H9 (cell line): ENCODE results near the gene FGB. TPM values are rescaled to one million over a fixed set of nuclear protein-coding genes. Genes with fewer than 3 reads are reported as not detected.

Experiments
- DNase-seq: peaks from one replicate; pipeline ENCODE4 v3.0.0-alpha.2; 2017
- H2AFZ ChIP-seq: one replicate; pipeline ENCODE4 v1.6.1; 2013; ENCODE audit warnings: mild to moderate bottlenecking, low read length, control low read depth, moderate library complexity
- H2AK5ac ChIP-seq: 2 replicates; pipeline ENCODE4 v1.6.1; 2013; ENCODE audit warnings: low read length, control low read depth, mixed read lengths; ENCODE audit not compliant: insufficient read length
- H2BK120ac ChIP-seq: one replicate; pipeline ENCODE4 v1.6.1; 2013; ENCODE audit warnings: low read depth, mild to moderate bottlenecking, low read length, control low read depth, inconsistent platforms; ENCODE audit not compliant: poor library complexity, severe bottlenecking
- H2BK12ac ChIP-seq: 2 replicates; pipeline ENCODE4 v1.6.1; 2013; ENCODE audit warnings: low read length, control low read depth, mixed read lengths, low read depth; ENCODE audit not compliant: insufficient read length
- H2BK15ac ChIP-seq: 2 replicates; pipeline ENCODE4 v1.6.1; 2013; ENCODE audit warnings: low read depth, low read length, control low read depth
- H2BK20ac ChIP-seq: one replicate; pipeline ENCODE4 v1.6.1; 2013; ENCODE audit warnings: low read depth, mild to moderate bottlenecking, low read length, control low read depth, inconsistent platforms; ENCODE audit not compliant: poor library complexity, severe bottlenecking
- H2BK5ac ChIP-seq: 2 replicates; pipeline ENCODE4 v1.6.1; 2013; ENCODE audit warnings: low read length, control low read depth, mixed read lengths; ENCODE audit not compliant: insufficient read length
- H3K14ac ChIP-seq: 2 replicates; pipeline ENCODE4 v1.6.1; 2013; ENCODE audit warnings: low read length, control low read depth; ENCODE audit not compliant: insufficient read depth
- H3K18ac ChIP-seq: 2 replicates; pipeline ENCODE4 v1.6.1; 2013; ENCODE audit warnings: low read depth, mild to moderate bottlenecking, mixed read lengths, low read length, control low read depth; ENCODE audit not compliant: insufficient read length
- H3K23ac ChIP-seq: 2 replicates; pipeline ENCODE4 v1.6.1; 2013; ENCODE audit warnings: low read length, control low read depth, mixed read lengths, low read depth; ENCODE audit not compliant: insufficient read length
- H3K23me2 ChIP-seq: 2 replicates; pipeline ENCODE4 v1.6.1; 2013; ENCODE audit warnings: low read depth, mild to moderate bottlenecking, mixed read lengths, low read length, control low read depth; ENCODE audit not compliant: insufficient read length, poor library complexity, severe bottlenecking
- H3K27ac ChIP-seq: 2 replicates; pipeline ENCODE4 v1.5.1; 2013; ENCODE audit warnings: low read length, control low read depth, mixed read lengths, low read depth; ENCODE audit not compliant: insufficient read length
- H3K27me3 ChIP-seq: 2 replicates; pipeline ENCODE4 v1.6.1; 2013; ENCODE audit warnings: low read length, control low read depth, inconsistent platforms; ENCODE audit not compliant: insufficient read depth
- H3K4ac ChIP-seq: 2 replicates; pipeline ENCODE4 v1.6.1; 2013; ENCODE audit warnings: low read depth, mild to moderate bottlenecking, control low read depth, inconsistent platforms, low read length, moderate library complexity
- H3K4me1 ChIP-seq: 2 replicates; pipeline ENCODE4 v1.6.1; 2013; ENCODE audit warnings: low read length, control low read depth, inconsistent platforms; ENCODE audit not compliant: insufficient read depth
- H3K4me2 ChIP-seq: 2 replicates; pipeline ENCODE4 v1.6.1; 2013; ENCODE audit warnings: low read length, control low read depth, mixed read lengths; ENCODE audit not compliant: insufficient read length, insufficient read depth
- H3K56ac ChIP-seq: 2 replicates; pipeline ENCODE4 v1.6.1; 2013; ENCODE audit warnings: low read depth, mild to moderate bottlenecking, mixed read lengths, low read length, control low read depth; ENCODE audit not compliant: insufficient read length
- H3K79me1 ChIP-seq: 2 replicates; pipeline ENCODE4 v1.6.1; 2013; ENCODE audit warnings: low read depth, mild to moderate bottlenecking, moderate library complexity, low read length, control low read depth, inconsistent platforms; ENCODE audit not compliant: insufficient read depth, poor library complexity, severe bottlenecking
- H3K79me2 ChIP-seq: 2 replicates; pipeline ENCODE4 v1.6.1; 2013; ENCODE audit warnings: low read length, control low read depth, inconsistent platforms; ENCODE audit not compliant: insufficient read depth
- H3K9ac ChIP-seq: 2 replicates; pipeline ENCODE4 v1.6.1; 2013; ENCODE audit warnings: low read length, control low read depth, mixed read lengths; ENCODE audit not compliant: insufficient read length; ENCODE audit errors: extremely low read depth
- H3K9me3 ChIP-seq: one replicate; pipeline ENCODE4 v1.6.1; 2013; ENCODE audit warnings: low read depth, low read length, inconsistent platforms; ENCODE audit not compliant: control insufficient read depth
- H3T11ph ChIP-seq: one replicate; pipeline ENCODE4 v1.6.1; 2013; ENCODE audit warnings: mild to moderate bottlenecking, low read length, control low read depth, inconsistent platforms
- H4K20me1 ChIP-seq: one replicate; pipeline ENCODE4 v1.6.1; 2013; ENCODE audit not compliant: control insufficient read depth, insufficient read length, insufficient read depth
- H4K5ac ChIP-seq: 2 replicates; pipeline ENCODE4 v1.6.1; 2013; ENCODE audit warnings: low read depth, mild to moderate bottlenecking, mixed read lengths, low read length, control low read depth; ENCODE audit not compliant: insufficient read length
- H4K8ac ChIP-seq: replicated peaks from 2 replicates; pipeline ENCODE4 v1.6.1; 2013; ENCODE audit warnings: low read length, control low read depth, mixed read lengths, low read depth; ENCODE audit not compliant: insufficient read length
- H4K91ac ChIP-seq: 2 replicates; pipeline ENCODE4 v1.6.1; 2013; ENCODE audit warnings: low read depth, mild to moderate bottlenecking, moderate library complexity, mixed read lengths, low read length, control low read depth; ENCODE audit not compliant: insufficient read length
- H3K27ac Mint-ChIP-seq, 3 experiments: 2 replicates in 2 of 3; 3 replicates in 1 of 3; pipeline ENCODE4 v1.8.0; 2020 to 2021; ENCODE audit warnings: mixed read lengths in 3 of 3, mild to moderate bottlenecking in 1 of 3, moderate library complexity in 1 of 3
- H3K27me3 Mint-ChIP-seq: 2 replicates; pipeline ENCODE4 v1.8.0; 2021; ENCODE audit warnings: low read depth, mild to moderate bottlenecking, moderate library complexity, mixed read lengths
- H3K36me3 Mint-ChIP-seq, 3 experiments: 2 replicates in 2 of 3; 3 replicates in 1 of 3; pipeline ENCODE4 v1.8.0; 2020 to 2021; ENCODE audit warnings: low read depth in 3 of 3, mixed read lengths in 3 of 3; ENCODE audit not compliant: insufficient read depth in 1 of 3
- H3K4me1 Mint-ChIP-seq, 2 experiments: 2 replicates each; pipeline ENCODE4 v1.8.0; 2020; ENCODE audit warnings: mixed read lengths in 2 of 2
- H3K4me3 Mint-ChIP-seq, 2 experiments: 2 replicates in 1 of 2; 3 replicates in 1 of 2; pipeline ENCODE4 v1.8.0; 2020 to 2021; ENCODE audit warnings: mild to moderate bottlenecking in 2 of 2, mixed read lengths in 2 of 2, moderate library complexity in 1 of 2
- H3K9me3 Mint-ChIP-seq, 2 experiments: 2 replicates in 1 of 2; 3 replicates in 1 of 2; pipeline ENCODE4 v1.8.0; 2020; ENCODE audit warnings: mild to moderate bottlenecking in 2 of 2, mixed read lengths in 2 of 2, moderate library complexity in 1 of 2
- CTCF ChIP-seq: fragments of 200-600 bp; sonication (generic); conservative IDR thresholded peaks from 3 replicates; pipeline ENCODE4 v1.8.0; 2021; ENCODE audit warnings: antibody characterized with exemption, mild to moderate bottlenecking
- WGBS: extraction: QIAGEN DNeasy Blood & Tissue Kit; methylation state at CpG from one replicate; pipeline ENCODE4 v1.1.7; 2013; ENCODE audit warnings: missing lambda C conversion rate, low lambda C conversion rate, mixed read lengths; ENCODE audit not compliant: insufficient read length; ENCODE audit errors: extremely low coverage; 5-methylcytosine and 5-hydroxymethylcytosine counted together
- total RNA-seq: library from RNA; stranded (reverse); gene quantifications from 2 replicates; pipeline ENCODE4 v1.2.1, GENCODE V29; 2021

Gene FGB
- total RNA-seq, 1 experiment from 2014 or later: not detected

GRCh38 chr4:154588198-154588597, 25.4 kb downstream of the FGB start:
- DNase-seq: no peak
- Histone ChIP-seq H3K4me2 (no peak overlapping the region), H2BK20ac (no peak overlapping the region), H3K79me2 (no peaks in the 10 kb centered on the region), H3K9ac (no peak overlapping the region), H3K4me1 (no peaks in the 10 kb centered on the region), H3K23me2 (no peaks in the 10 kb centered on the region), H3K56ac (no peak overlapping the region), H2AFZ (no peak overlapping the region), H3K23ac (no peak overlapping the region), H2AK5ac (no peak overlapping the region), H3K9me3 (no peaks in the 10 kb centered on the region), H2BK5ac (no peak overlapping the region), H2BK120ac (no peak overlapping the region), H3K27me3 (no peaks in the 10 kb centered on the region), H2BK12ac (no peak overlapping the region), H3K27ac (no peak overlapping the region), H3K79me1 (no peaks in the 10 kb centered on the region), H2BK15ac (no peak overlapping the region), H4K8ac (no peak overlapping the region), H4K20me1 (no peaks in the 10 kb centered on the region), H3K18ac (no peak overlapping the region), H4K5ac (no peak overlapping the region), H3K4ac (no peak overlapping the region), H3T11ph (no peak overlapping the region), H4K91ac (no peak overlapping the region), H3K14ac (no peak overlapping the region)
- no peak overlapping the region for H3K27ac Mint-ChIP-seq
- H3K36me3 Mint-ChIP-seq: no peaks in the 10 kb centered on the region
- no peaks in the 10 kb centered on the region for H3K27me3 Mint-ChIP-seq
- H3K9me3 Mint-ChIP-seq: no peaks in the 10 kb centered on the region
- peaks cover 8 to 11% of the 10 kb centered on the region in 2 experiments for H3K4me1 Mint-ChIP-seq
- no CpG with 5 or more reads among the region's 2 CpGs for WGBS
- no peak overlapping the region for H3K4me3 Mint-ChIP-seq
- TF ChIP-seq CTCF: no peak
